Cerebellar nuclear complex (tissue), 1 donor: ENCODE measurements around the gene WNT9B.

Experiments used
- DNase-seq, 2 experiments: peaks; one replicate each; lab custom pipeline; 2025; lab: John Stamatoyannopoulos, UW

Gene WNT9B, protein sequence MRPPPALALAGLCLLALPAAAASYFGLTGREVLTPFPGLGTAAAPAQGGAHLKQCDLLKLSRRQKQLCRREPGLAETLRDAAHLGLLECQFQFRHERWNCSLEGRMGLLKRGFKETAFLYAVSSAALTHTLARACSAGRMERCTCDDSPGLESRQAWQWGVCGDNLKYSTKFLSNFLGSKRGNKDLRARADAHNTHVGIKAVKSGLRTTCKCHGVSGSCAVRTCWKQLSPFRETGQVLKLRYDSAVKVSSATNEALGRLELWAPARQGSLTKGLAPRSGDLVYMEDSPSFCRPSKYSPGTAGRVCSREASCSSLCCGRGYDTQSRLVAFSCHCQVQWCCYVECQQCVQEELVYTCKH

DNA sequence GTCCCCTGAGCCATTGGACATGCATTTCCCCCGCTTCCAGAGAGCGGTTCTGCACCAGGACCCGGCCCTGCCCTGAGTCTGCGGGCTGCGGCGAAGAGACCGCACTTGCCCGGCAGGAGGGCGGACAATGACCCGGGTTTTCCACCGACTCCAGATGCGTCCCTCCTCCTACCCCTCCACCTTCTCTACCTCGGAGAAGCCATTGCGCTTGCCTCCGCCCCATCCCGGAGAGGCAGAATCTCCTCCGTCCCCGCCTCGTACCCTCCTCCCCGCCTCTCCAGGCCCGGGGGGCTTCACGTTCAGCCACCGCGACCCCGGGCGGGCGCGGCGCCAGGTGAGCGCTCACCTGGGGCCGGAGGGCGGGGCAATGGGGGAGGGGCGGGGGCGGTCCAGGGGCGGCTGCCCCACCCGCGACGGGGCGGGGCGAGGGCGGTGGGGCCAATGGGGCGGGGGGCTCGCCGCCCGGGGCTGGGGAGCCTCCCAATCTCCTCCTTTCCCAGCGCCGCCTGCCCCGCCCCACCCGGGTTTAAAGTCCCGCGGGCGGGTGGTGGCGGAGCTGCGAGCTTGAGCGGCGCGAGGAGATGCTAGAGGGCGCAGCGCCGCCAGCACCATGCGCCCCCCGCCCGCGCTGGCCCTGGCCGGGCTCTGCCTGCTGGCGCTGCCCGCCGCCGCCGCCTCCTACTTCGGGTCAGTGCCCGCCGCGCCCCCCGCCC is at the start of gene WNT9B:
WNT9B (plus strand) TSS at position 555 of the 713 bp plus-strand sequence; CDS start at position 611, 56 bp downstream.
- no peak for DNase-seq

DNA sequence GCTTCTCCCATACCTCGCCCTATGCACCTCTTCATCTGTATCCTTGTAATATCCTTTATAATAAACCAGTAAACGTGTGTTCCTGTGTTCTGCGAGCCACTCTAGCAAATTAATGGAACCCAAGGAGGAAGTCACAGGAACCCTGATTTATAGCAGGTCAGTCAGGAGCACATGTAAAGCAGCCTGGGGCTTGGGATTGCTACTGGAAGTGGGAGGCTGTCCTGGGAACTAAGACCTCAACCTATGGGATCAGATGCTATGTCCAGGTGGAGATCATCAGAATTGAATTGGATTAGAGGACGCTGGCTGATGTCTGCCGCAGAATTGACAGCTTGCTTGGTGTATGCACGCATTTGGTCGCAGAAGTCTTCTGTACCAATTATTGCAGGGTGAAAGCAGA is 48.6 kb upstream of the WNT9B start:
- no peak for DNase-seq

DNA sequence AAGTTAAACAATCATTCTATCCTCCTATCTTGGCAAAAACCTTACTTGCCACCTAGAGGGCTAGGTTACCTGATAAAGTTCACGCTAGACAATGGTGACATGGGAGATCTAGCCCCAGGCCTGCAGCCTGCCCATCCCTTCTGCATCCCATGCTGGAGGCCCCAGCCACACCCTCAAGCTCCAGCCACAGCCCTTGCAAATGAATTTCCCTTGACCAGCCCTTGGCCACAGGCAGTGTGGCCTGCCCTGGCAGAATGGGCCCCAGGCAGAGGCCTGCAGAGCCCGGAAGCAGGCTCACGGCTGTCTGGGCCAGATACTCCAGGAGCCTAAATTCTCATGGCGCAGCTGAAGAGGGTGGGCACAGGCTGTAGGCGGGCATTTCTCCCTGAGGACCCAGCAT is 47.8 kb upstream of the WNT9B start:
- DNase-seq = no peak

GRCh38 chr17:46805771-46806170 is 45.6 kb upstream of the WNT9B start:
- DNase-seq = no peak

- DNase-seq = no peak
Measured at GRCh38 chr17:46809110-46809571, 42.2 kb upstream of the WNT9B start.

- DNase-seq = no peak
Measured at GRCh38 chr17:46810837-46811236, 40.5 kb upstream of the WNT9B start.

DNA sequence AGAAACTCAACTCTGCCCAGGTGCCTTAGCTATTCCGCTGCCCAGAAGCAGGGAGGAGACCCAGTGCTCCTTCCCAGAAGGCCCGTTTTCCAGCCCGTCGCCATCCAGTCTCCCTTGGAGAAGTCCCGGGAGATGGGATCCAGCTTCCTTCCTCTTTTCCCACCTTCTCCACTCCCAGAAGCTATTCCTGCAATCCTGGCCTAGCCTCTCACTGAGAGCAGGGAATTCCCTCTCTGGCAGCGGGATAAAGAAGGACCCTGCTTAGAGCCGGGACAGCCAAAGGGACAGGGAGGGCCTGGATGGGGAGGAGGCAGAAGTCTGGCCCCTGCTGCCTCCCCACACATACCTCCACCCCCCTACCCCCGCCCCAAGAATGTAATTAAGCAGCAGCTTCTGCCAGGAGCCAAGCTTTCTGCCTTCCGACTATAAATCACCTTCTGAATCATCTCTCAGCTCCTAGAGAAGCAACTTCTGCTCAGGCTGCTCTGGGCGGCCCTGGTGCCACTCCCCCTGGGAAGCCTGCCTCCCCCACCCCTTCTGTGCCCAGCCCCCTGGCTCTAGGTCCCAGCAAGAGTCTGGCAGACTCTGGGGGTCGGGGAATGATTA is 39.3 kb upstream of the WNT9B start:
- DNase-seq = no peak

DNA sequence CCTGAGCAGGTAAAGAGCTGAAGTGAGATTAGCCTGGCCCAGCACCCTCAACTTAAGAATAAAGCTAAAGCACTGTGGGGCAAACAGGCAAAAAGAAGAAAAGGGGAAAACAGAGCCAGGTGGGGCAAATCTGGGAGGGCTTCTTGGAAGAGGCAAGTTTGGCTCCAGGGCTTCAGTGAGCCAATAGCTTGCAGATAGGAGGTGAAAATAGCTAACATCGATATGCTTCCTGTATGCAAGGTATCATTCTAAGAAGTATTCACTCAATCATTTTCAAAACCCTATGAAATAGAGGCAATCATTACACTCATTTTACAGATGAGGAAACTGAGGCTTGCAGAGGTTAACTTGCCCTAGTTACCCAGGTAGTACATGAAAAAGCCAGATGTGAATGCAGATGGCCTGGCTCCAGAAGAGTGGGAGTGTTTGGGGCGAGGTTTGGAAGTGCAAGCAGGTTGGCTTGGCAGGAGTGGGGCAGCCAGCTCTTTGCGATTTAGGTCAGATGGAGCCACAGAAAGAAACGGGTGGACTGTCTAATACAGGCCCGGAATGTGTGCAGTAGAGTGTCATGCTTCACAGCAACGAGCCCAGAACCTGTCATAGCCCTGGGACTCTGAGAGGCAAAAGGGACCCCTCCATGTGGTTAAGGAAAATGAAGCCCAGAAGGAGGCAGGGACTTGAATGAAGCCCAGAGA is 38.6 kb upstream of the WNT9B start:
- DNase-seq = no peak

DNA sequence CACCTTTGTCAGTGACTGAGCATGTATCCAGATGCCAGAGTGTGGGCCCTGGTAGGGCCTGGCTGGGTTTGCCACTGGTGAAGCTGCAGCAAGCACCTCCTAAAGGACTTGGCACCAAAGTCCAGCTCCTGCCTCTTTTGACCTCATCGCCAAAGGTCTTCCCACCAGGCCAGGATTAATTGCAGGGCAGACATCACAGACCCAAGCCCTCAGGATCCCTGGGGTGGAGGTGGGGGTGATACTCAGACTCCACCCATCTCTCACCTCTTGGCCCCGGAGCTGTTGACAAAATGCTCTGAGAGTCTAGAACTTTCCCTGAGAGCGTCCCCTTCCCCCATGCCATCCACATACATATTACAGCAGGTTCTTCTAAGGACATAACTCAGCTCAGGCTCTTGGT is 37.5 kb upstream of the WNT9B start:
- no peak for DNase-seq

GRCh38 chr17:46814446-46814845 is 36.9 kb upstream of the WNT9B start:
- no peak for DNase-seq

GRCh38 chr17:46815474-46816353 is 35.7 kb upstream of the WNT9B start:
- no peak for DNase-seq

GRCh38 chr17:46817151-46817900 is 34.1 kb upstream of the WNT9B start:
- no peak for DNase-seq

GRCh38 chr17:46817901-46818209 is 33.5 kb upstream of the WNT9B start:
- DNase-seq = no peak

- no peak for DNase-seq
Measured at GRCh38 chr17:46818316-46818928, 33.0 kb upstream of the WNT9B start, which contains the start of gene WNT3. TSS of gene WNT3 (minus strand) at chr17:46818692. CDS start at chr17:46818597, 95 bp downstream.

GRCh38 chr17:46818929-46819859 is 32.2 kb upstream of the WNT9B start:
- no peak for DNase-seq

GRCh38 chr17:46819906-46820351 is 31.5 kb upstream of the WNT9B start:
- no peak for DNase-seq

- no peak for DNase-seq
Measured at GRCh38 chr17:46820592-46821450, 30.6 kb upstream of the WNT9B start.
